Purkinje cell (primary cell): Measurements from ENCODE around the gene UBA1. TPM values are rescaled to one million over a fixed set of nuclear protein-coding genes. Genes with fewer than 3 reads are reported as not detected.

Experiments used
- polyA plus RNA-seq: library from polyadenylated mRNA; unstranded; fragments of >200 nt; fragmentation: Nextera tagmentation; gene quantifications from 2 replicates; pipeline ENCODE4 v1.2.1, GENCODE V29; 2014

The UBA1 gene
- 66.3 and 88.7 TPM in 2 replicates for polyA plus RNA-seq

GRCh38 chrX:47193475-47194193, at the start of gene UBA1:
TSS of gene UBA1 (plus strand) at chrX:47193829. CDS start at chrX:47198803, 4,974 bp downstream.

DNA sequence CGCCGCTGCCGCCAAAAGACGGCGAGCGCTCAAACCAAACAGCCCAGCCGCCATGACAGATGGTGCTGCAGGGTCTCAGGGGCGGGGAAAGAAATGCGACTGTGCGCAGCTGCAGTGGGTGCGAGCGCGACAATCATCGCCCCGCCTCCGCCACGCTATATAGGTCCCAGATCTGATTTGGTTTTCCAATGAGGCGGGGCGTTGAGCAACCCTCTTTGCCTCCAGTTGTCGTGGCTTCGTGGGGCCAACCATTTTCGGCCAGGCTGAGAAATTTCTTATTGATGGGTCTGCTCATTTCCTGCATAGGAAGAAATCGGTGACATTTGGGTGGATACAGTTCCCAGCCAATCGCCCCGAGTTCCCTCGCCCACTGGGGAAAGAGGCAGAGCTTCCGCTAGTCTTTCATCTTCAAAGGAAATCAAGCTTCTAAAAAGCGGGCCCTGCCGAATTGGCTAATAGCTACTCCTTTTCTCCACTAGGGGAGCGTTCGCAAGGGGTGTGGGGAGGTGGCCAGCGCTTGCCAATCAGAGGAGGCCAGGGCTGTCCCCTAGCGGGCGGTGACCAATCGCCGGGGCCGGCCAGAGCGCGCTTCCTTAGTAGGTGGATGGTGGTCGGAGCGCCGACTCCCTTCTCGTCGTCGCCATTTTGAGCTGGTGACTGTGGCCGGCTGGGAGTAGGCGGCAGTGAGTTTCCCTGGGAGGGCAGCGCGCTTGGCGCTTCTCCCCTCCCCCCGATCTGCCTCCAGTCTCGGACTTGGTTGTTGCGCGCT, 48.8 kb upstream of the UBA1 start, which contains the start of the genes NDUFB11 and RBM10:
TSS of gene NDUFB11 (minus strand) at position 77 of the 769 bp plus-strand sequence. CDS start at position 54, 23 bp downstream.
TSS of gene RBM10 (plus strand) at position 596 of the 769 bp plus-strand sequence. CDS start 2,261 bp downstream, outside the sequence.

DNA sequence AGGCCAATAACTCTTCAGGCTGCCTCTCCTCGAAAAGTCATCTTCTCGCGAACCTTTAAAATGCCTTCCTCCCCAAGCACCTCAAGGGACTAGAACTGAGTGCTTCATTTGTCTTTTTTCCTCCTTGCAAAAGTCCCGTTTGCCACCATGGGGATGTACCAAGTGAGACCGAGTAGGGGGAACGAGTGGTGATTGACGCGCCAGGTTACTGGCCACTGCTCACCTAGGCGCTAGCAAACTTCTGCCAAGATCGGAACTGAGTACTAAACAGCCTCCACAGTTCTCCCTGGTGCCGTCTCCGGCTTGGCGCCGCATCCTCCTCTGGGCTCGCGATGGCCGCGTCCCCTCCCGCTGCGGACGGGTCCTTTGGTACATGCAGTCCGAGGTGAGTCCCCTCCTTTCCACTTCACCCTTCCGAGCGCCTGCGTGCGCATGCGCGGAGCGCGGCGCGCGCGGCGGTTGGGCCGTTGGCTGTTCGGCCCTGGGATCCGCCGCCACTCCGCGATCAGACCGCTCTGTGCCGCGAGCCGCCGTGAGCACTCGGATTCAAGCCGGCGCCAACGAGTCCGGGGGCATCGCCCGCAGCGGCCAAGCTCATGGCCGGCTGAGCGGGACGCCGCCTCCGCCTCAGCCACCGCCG, 24.8 kb downstream of the UBA1 start, which contains the start of gene CDK16:
TSS of gene CDK16 (plus strand) at position 402 of the 640 bp plus-strand sequence. CDS start 4,877 bp downstream, outside the sequence.

GRCh38 chrX:47232803-47233332, 39.2 kb downstream of the UBA1 start, which contains the start of gene USP11:
TSS of gene USP11 (plus strand) at chrX:47233009. CDS start at chrX:47233044, 35 bp downstream.

Other genes starting within 250 kb of the UBA1 start
- 9.6 and 21.0 TPM in 2 replicates for gene RGN, start 115.4 kb upstream of the UBA1 start, polyA plus RNA-seq
- gene NDUFB11, start 49.1 kb upstream of the UBA1 start, polyA plus RNA-seq: 115 and 168 TPM in 2 replicates
- 3.1 and 3.5 TPM in 2 replicates for gene RBM10, start 48.6 kb upstream of the UBA1 start, polyA plus RNA-seq
- gene CDK16, start 24.9 kb downstream of the UBA1 start, polyA plus RNA-seq: 20.9 and 51.1 TPM in 2 replicates
- 57.6 and 71.1 TPM in 2 replicates for gene USP11, start 39.2 kb downstream of the UBA1 start, polyA plus RNA-seq
- 0.17 TPM in 1 of 2 replicates, not detected in the other for gene ZNF157, start 176.7 kb downstream of the UBA1 start, polyA plus RNA-seq